ENCODE data around the gene TMEM92. TPM values are rescaled to one million over a fixed set of nuclear protein-coding genes. Genes with fewer than 3 reads are reported as not detected.
A peak's percentile ranks its signal among the peaks of the same experiment; 100 is the strongest.

The TMEM92 gene
- total and polyA plus RNA-seq, 10 of the 15 experiments (the other 5 are each of a cell fraction or from before 2014, with no cell fraction given) = 0.11 to 1.2 (median 0.32) TPM

DNA sequence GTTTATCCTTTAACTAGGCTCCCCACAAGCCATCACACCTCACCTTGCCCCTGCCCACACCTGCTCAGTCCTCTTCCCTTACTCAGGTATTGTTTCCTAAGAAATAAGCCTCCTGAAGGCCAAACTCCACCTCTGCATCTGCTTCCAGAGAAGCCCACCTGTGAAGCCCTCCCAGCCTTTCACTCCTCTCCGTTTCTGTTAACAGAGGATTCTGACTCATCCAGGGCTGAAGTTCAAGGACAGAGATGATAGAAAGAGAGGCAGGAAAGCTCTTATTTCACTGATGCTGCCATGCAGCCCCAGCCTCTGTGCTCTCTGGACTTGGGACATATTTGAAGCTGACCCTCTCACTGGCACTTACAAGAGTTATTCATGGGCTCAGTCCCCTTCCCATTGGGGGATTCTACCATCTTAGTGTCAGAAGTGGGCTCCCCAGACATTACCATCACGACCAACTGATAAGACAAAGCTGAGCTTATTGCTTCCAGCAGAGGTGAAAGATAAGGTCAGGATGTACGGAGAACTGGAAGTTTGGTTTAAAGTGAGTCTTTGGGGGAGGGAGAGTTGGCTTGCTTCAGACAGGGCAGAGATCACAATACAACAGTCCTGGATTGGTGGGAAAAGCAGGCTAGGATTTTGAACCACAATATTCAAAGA, 36.3 kb downstream of the TMEM92 start:
- peaks cover 13% of the 10 kb centered on the region for H3K4me1 ChIP-seq (ENCODE audit: control insufficient read depth, insufficient read depth, low read length)
- ChIA-PET POLR2A (interaction anchor here (0.6 to 1.4 kb wide), 3 partner anchors 15 to 58 kb away, joined by 3 read pairs; no protein-coding TSS in a partner anchor), SMC1A (ENCODE audit: uncharacterized antibody, unreplicated experiment) (interaction anchor here (0.7 to 2.5 kb wide), 8 partner anchors 12 to 141 kb away, joined by 3 to 9 read pairs (median 4); no protein-coding TSS in a partner anchor), RAD21 (ENCODE audit: unreplicated experiment) (interaction anchor here (1.0 to 4.8 kb wide), 6 partner anchors 13 to 141 kb away, joined by 3 to 19 read pairs (median 5); no protein-coding TSS in a partner anchor), CTCF (interaction anchor here (1.0 to 6.4 kb wide), 7 partner anchors 13 to 216 kb away, joined by 3 to 44 read pairs (median 4); partner anchors contain the start of genes LRRC59 and TMEM92)
- 0% methylated on average over 3 of the region's 3 CpGs for WGBS (ENCODE audit: insufficient coverage, insufficient replicate concordance, low lambda C conversion rate, missing lambda C conversion rate)
- peak; percentile 8 for ATAC-seq
- H2AFZ ChIP-seq (ENCODE audit: control insufficient read depth, low read depth, low read length) = no peak overlapping the region
- peak; percentile 73 for FAIRE-seq
- DNase-seq (ENCODE audit: low read depth, low spot score) = no peak
- TF ChIP-seq KLF5 (IDR thresholded peaks at IDR 0.05; ENCODE audit: partially characterized antibody) (no peak), BMI1 (IDR thresholded peaks at IDR 0.05; ENCODE audit: borderline replicate concordance) (no peak)
- no peak overlapping the region for H3K9ac ChIP-seq (ENCODE audit: control insufficient read depth, insufficient read depth, low read length)
- no peaks in the 10 kb centered on the region; the same call in 2 of the 3 replicates for H3K9me3 ChIP-seq (replicated peaks; ENCODE audit: control insufficient read depth, insufficient read depth, low read length)
- H3K4me3 ChIP-seq = no peak overlapping the region
- H3K36me3 ChIP-seq (ENCODE audit: control insufficient read depth in 2 of 2, insufficient read depth in 2 of 2, low read length in 1 of 2) = no peaks in the 10 kb centered on the region
- in situ Hi-C loops (cut with MboI) (no loop called here), intact Hi-C loops (cut with micrococcal nuclease; ENCODE audit: unreplicated experiment) (no loop called here)
- H3K27ac ChIP-seq (ENCODE audit: control insufficient read depth, insufficient read depth) = no peak overlapping the region
- H3K4me2 ChIP-seq (ENCODE audit: control insufficient read depth, insufficient read depth) = no peak overlapping the region; the same call in 1 of the 2 replicates
- no peaks in the 10 kb centered on the region for H3K79me2 ChIP-seq (ENCODE audit: control insufficient read depth, insufficient read depth, low read length)
- H3K27me3 ChIP-seq (replicated peaks in 1 of 2; ENCODE audit: control insufficient read depth in 2 of 2, insufficient read depth in 2 of 2, low read length in 1 of 2) = no peaks in the 10 kb centered on the region
- no TSS peak for BruUV-seq (replicated peaks)
- no peaks in the 10 kb centered on the region for H4K20me1 ChIP-seq (ENCODE audit: control insufficient read depth, insufficient read depth)

DNA sequence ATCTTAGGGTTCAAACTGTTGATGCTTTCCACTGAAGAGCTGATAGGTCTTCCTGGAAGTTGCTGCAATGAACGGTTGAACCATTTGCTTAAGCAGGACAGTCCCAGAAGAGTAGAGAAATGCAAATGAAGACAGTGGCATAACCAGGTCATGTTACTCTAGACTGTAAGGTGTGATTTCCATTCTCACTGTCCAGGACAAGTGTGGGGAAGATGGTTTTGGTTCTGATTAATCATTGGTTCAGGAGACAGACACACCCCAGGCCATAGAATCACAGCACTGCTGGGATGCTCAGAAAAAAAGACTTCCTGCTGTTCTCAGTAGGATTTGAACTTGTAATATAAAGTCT, 36.8 kb downstream of the TMEM92 start:
- in situ Hi-C loops (cut with MboI) (no loop called here), intact Hi-C loops (cut with micrococcal nuclease; ENCODE audit: unreplicated experiment) (no loop called here)
- Histone ChIP-seq H3K36me3 (ENCODE audit: control insufficient read depth in 2 of 2, insufficient read depth in 2 of 2, low read length in 1 of 2) (no peaks in the 10 kb centered on the region), H3K4me3 (no peak overlapping the region), H3K79me2 (ENCODE audit: control insufficient read depth, insufficient read depth, low read length) (no peaks in the 10 kb centered on the region), H4K20me1 (ENCODE audit: control insufficient read depth, insufficient read depth) (no peaks in the 10 kb centered on the region), H3K4me1 (ENCODE audit: control insufficient read depth, insufficient read depth, low read length) (peaks cover 17% of the 10 kb centered on the region), H3K9ac (ENCODE audit: control insufficient read depth, insufficient read depth, low read length) (no peak overlapping the region), H2AFZ (ENCODE audit: control insufficient read depth, low read depth, low read length) (no peak overlapping the region), H3K4me2 (ENCODE audit: control insufficient read depth, insufficient read depth) (no peak overlapping the region; the same call in 1 of the 2 replicates), H3K27ac (ENCODE audit: control insufficient read depth, insufficient read depth) (no peak overlapping the region), H3K27me3 (replicated peaks in 1 of 2; ENCODE audit: control insufficient read depth in 2 of 2, insufficient read depth in 2 of 2, low read length in 1 of 2) (no peaks in the 10 kb centered on the region), H3K9me3 (replicated peaks; ENCODE audit: control insufficient read depth, insufficient read depth, low read length) (no peaks in the 10 kb centered on the region; the same call in 2 of the 3 replicates)
- 0% methylated on average over 1 of the region's 1 CpG for WGBS (ENCODE audit: insufficient coverage, insufficient replicate concordance, low lambda C conversion rate, missing lambda C conversion rate)
- FAIRE-seq (peak; percentile 61), ATAC-seq (peak; percentile 75), DNase-seq (ENCODE audit: low read depth, low spot score) (peak; percentile 28)
- SMC1A ChIA-PET (ENCODE audit: uncharacterized antibody, unreplicated experiment) = interaction anchor here (0.9 to 2.5 kb wide), 9 partner anchors 13 to 142 kb away, joined by 3 to 9 read pairs (median 5); no protein-coding TSS in a partner anchor
- POLR2A ChIA-PET = interaction anchor here (1.1 to 1.4 kb wide), 2 partner anchors 14 to 16 kb away, joined by 3 read pairs; no protein-coding TSS in a partner anchor
- CTCF ChIA-PET = interaction anchor here (1.0 to 6.4 kb wide), 6 partner anchors 14 to 217 kb away, joined by 3 to 44 read pairs (median 4); partner anchors contain the start of genes LRRC59 and TMEM92
- no TSS peak for BruUV-seq (replicated peaks)
- RAD21 ChIA-PET (ENCODE audit: unreplicated experiment) = interaction anchor here (1.0 to 4.8 kb wide), 6 partner anchors 13 to 159 kb away, joined by 3 to 19 read pairs (median 6); no protein-coding TSS in a partner anchor
- TF ChIP-seq NR2F1 (conservative IDR thresholded peaks at IDR 0.05) (0 out of 2 replicates have a peak, but pooled peaks have one; percentile 12), TCF7 (IDR thresholded peaks at IDR 0.05; ENCODE audit: borderline replicate concordance) (no peak), JUNB (IDR thresholded peaks at IDR 0.05) (no peak), IKZF1 (conservative IDR thresholded peaks at IDR 0.05) (peak; percentile 51; the same call in 1 of the 2 replicates), EP300 (IDR thresholded peaks at IDR 0.05; ENCODE audit: borderline replicate concordance in 1 of 2, control insufficient read depth in 1 of 2, low read depth in 2 of 2, low read length in 2 of 2) (0 out of 4 replicates have a peak, but pooled peaks of 1 of the 2 experiments have one; percentile 11), HDGF (IDR thresholded peaks at IDR 0.05) (no peak), NR2C2 (IDR thresholded peaks at IDR 0.05; ENCODE audit: borderline replicate concordance, control insufficient read depth, insufficient read length, low read depth) (no peak), FOS (IDR thresholded peaks at IDR 0.05; ENCODE audit: borderline replicate concordance, extremely low read depth, insufficient read length) (no peak), CHD4 (IDR thresholded peaks at IDR 0.05) (no peak), POLR2AphosphoS2 (IDR thresholded peaks at IDR 0.05; ENCODE audit: low read depth, low read length) (no peak), SREBF2 (IDR thresholded peaks at IDR 0.05; ENCODE audit: low read length) (no peak), ZNF217 (IDR thresholded peaks at IDR 0.05) (no peak), RUNX3 (IDR thresholded peaks at IDR 0.05; ENCODE audit: low read length) (no peak), KDM1A (IDR thresholded peaks at IDR 0.05; ENCODE audit: borderline replicate concordance) (no peak), BHLHE40 (IDR thresholded peaks at IDR 0.05; ENCODE audit: borderline replicate concordance in 1 of 2, low read depth in 2 of 2, low read length in 1 of 2) (peak in 1 of 2 experiments; percentile 24; a peak in 1 of 4 replicates), FOXM1 (IDR thresholded peaks at IDR 0.05; ENCODE audit: low read depth, low read length) (no peak), NBN (IDR thresholded peaks at IDR 0.05) (no peak)

Data from GM12878 (cell line).